ENCODE data around the gene MMADHC.

The MMADHC gene

DNA sequence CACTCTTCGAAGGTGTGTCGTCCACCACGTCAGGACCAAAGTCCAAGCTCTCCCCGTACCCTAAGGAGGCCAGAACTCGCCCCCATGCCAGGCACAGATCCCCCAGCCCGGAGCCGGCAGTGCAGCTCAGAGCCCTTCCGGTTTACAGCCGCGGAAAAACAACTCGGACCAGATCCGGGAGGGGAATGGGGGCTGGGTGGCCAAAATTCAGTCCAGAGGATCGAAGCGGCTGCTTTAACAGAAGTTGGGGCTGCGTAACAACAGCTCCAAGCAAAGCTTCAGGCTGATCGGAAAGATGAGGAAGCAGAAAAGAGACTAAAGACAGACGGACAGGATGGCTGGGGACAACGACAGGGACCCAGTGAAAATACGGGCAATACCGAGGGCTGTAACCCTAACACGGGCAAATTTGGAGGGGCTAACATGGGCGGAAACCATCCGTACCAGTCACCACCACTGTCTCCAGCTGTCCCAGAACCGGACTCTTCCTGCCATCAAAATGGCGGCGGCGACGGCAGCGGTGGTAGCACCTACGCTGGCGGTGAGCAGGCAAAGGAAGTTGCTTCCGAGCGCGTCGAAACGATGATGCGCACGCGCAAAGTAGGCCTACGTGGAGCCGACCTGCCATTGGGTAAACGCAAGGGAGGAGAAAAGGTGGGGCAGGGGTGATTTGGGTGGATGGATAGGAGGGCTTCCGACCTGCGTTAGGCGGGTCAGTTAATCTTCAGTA, at the start of gene MMADHC:
TSS of gene MMADHC (minus strand) at position 556 of the 730 bp plus-strand sequence. CDS start 678 bp downstream, outside the sequence.
- Histone ChIP-seq H3K27ac (peak within 1 kb of the TSS; percentile 93 to 98), H3K9me3 (no peaks in the 10 kb centered on the region), H3K27me3 (no peaks in the 10 kb centered on the region), H3K4me1 (peaks cover 0 to 47% (median 31%) of the 10 kb centered on the region in 4 donors), H3K36me3 (peaks cover 0 to 9% (median 0%) of the 10 kb centered on the region in 3 donors), H3K4me3 (peak within 1 kb of the TSS; percentile 64 to 84)
- intact Hi-C loops (cut with DNase I; ENCODE audit: low total_unique reads): loop anchor here (5.0 kb wide), 1 partner anchor 900 kb away; the partner anchor contains the start of gene RND3
- TF ChIP-seq, protein P1, sequence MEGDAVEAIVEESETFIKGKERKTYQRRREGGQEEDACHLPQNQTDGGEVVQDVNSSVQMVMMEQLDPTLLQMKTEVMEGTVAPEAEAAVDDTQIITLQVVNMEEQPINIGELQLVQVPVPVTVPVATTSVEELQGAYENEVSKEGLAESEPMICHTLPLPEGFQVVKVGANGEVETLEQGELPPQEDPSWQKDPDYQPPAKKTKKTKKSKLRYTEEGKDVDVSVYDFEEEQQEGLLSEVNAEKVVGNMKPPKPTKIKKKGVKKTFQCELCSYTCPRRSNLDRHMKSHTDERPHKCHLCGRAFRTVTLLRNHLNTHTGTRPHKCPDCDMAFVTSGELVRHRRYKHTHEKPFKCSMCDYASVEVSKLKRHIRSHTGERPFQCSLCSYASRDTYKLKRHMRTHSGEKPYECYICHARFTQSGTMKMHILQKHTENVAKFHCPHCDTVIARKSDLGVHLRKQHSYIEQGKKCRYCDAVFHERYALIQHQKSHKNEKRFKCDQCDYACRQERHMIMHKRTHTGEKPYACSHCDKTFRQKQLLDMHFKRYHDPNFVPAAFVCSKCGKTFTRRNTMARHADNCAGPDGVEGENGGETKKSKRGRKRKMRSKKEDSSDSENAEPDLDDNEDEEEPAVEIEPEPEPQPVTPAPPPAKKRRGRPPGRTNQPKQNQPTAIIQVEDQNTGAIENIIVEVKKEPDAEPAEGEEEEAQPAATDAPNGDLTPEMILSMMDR (IDR thresholded peaks at IDR 0.05): no peak
- peak; percentile 93 to 97 for DNase-seq

DNA sequence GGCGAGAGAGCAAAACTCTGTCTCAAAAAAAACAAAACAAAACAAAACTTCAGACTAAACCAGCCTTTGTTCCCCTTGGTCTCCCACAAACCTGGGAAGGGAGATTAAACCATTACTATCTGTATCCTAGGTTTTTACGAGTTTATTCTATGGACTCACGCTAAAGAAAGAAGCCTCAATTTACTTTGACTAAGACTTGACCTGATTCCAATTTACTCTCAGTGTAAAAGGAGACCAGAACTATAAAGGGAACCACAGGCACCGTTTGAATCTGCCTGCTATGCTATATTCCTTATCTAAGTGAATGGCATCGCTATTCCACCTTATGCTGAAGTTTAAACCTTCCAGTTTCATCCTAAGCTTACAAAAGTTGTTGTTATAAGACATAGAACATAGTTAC, 46.5 kb upstream of the MMADHC start:
- H3K36me3 ChIP-seq: no peaks in the 10 kb centered on the region
- TF ChIP-seq, protein P1 (IDR thresholded peaks at IDR 0.05): no peak
- H3K27ac ChIP-seq: no peak overlapping the region
- no peaks in the 10 kb centered on the region for H3K9me3 ChIP-seq
- H3K4me3 ChIP-seq: no peak overlapping the region
- DNase-seq: no peak
- intact Hi-C loops (cut with DNase I; ENCODE audit: low total_unique reads): no loop called here
- H3K4me1 ChIP-seq: no peaks in the 10 kb centered on the region
- H3K27me3 ChIP-seq: no peaks in the 10 kb centered on the region

DNA sequence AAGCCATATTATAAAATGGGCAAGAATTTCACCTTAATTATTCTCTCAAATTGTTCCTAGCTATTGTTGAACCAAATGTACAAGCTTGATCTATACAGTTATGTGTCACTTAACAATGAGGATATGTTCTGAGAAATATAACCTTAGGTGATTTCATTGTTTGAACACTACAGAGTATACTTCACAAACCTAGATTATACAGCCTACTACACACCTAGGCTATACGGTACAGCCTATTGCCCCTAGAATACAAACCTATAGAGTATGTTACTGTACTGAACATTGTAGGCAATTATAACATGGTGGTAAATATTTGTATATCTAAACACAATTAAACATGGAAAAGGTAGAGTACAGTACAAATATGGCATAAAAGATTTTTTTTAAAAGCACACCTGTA, 42.9 kb upstream of the MMADHC start:
- H3K27me3 ChIP-seq: no peaks in the 10 kb centered on the region
- intact Hi-C loops (cut with DNase I; ENCODE audit: low total_unique reads): no loop called here
- TF ChIP-seq, protein P1 (IDR thresholded peaks at IDR 0.05): no peak
- no peaks in the 10 kb centered on the region for H3K4me1 ChIP-seq
- no peaks in the 10 kb centered on the region for H3K9me3 ChIP-seq
- no peak overlapping the region for H3K4me3 ChIP-seq
- no peak for DNase-seq
- H3K27ac ChIP-seq: no peak overlapping the region
- no peaks in the 10 kb centered on the region for H3K36me3 ChIP-seq

DNA sequence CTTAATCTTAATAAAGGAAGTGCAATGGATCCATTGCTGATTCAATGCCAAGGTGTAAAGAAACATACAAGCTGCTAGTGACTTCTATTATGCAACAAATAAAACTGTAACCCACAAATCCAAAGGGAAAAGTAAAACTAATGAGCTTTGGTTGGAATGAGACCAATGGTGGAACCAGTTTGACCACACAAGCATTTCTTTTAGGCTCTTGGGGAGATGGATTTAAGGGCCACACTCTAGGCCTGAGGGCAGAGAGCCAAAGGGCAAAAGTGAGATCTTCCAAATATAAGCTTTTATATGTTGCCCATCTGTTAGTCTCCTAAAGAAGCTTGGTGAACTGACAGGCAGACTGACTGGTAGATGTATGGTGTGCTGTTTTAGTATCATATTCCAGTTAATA, 41.5 kb upstream of the MMADHC start:
- TF ChIP-seq, protein P1 (IDR thresholded peaks at IDR 0.05): no peak
- no peak overlapping the region for H3K27ac ChIP-seq
- H3K27me3 ChIP-seq: no peaks in the 10 kb centered on the region
- DNase-seq: no peak
- no peak overlapping the region for H3K4me3 ChIP-seq
- H3K36me3 ChIP-seq: no peaks in the 10 kb centered on the region
- no peaks in the 10 kb centered on the region for H3K4me1 ChIP-seq
- intact Hi-C loops (cut with DNase I; ENCODE audit: low total_unique reads): no loop called here
- no peaks in the 10 kb centered on the region for H3K9me3 ChIP-seq

DNA sequence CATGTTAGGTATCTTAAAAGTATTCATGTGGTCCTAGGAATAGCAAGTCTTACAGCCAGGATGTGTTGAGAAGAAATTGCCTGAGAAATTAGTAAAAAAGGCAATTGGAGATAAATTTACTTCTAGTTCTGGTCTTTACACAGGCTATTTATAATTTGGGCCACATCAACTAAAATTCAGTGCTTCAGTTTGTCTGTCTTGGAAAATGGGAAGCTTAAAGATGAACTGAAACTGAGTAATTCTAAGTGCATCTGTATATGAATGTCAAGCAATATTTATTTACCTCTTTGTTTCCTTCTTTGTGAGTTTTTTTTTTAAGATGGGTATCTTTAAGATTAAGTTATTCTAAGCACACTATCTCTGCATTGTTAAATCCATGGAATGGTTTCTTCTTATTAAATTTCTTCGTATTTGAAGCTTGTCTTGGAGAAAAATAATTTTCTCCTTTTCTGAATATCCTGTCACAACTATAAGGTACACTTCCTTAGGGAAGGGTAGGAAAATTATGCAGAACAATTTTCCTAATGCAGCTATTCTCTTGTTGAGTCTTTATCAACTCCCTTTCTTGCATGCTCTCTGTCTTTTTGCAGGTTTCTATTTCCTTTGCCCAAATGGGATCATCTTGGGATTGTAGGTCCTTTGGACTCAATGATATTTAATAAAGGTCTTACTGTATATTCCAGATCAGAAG, 39.7 kb upstream of the MMADHC start:
- H3K4me1 ChIP-seq: peaks cover 0 to 8% (median 0%) of the 10 kb centered on the region in 4 donors
- H3K9me3 ChIP-seq: no peaks in the 10 kb centered on the region
- H3K27ac ChIP-seq: no peak overlapping the region
- no peaks in the 10 kb centered on the region for H3K36me3 ChIP-seq
- TF ChIP-seq, protein P1 (IDR thresholded peaks at IDR 0.05): no peak
- H3K4me3 ChIP-seq: no peak overlapping the region
- no peaks in the 10 kb centered on the region for H3K27me3 ChIP-seq
- intact Hi-C loops (cut with DNase I; ENCODE audit: low total_unique reads): no loop called here
- no peak for DNase-seq
